Adrenal gland (tissue), 5 donors: ENCODE measurements around the gene CNTN1.

ENCODE experiments used
- POLR2A ChIP-seq, 2 donors: fragments of 450-650 bp; IDR thresholded peaks; one replicate each; pipeline ENCODE4 v1.6.1; 2017; ENCODE audit warnings: antibody characterized with exemption in 2 of 2, mild to moderate bottlenecking in 2 of 2, moderate library complexity in 1 of 2
- TF ChIP-seq, protein P1 (sequence below), 6 experiments: fragments of 450-650 bp in 4 of 6; fragments of 200-600 bp in 2 of 6; sonication (generic) in 1 of 6; IDR thresholded peaks; 1 replicate in 5 of 6; 2 replicates in 1 of 6; pipeline versions ENCODE4 v1.5.1 to v1.8.0; 2016 to 2021; ENCODE audit warnings: antibody characterized with exemption in 6 of 6, mild to moderate bottlenecking in 2 of 6, moderate library complexity in 1 of 6
- donor health status: DM: no; HTN: no; CAD: no.

GRCh38 chr12:41052441-41052840 lies 360.2 kb downstream of the CNTN1 start:
- TF ChIP-seq, protein P1, sequence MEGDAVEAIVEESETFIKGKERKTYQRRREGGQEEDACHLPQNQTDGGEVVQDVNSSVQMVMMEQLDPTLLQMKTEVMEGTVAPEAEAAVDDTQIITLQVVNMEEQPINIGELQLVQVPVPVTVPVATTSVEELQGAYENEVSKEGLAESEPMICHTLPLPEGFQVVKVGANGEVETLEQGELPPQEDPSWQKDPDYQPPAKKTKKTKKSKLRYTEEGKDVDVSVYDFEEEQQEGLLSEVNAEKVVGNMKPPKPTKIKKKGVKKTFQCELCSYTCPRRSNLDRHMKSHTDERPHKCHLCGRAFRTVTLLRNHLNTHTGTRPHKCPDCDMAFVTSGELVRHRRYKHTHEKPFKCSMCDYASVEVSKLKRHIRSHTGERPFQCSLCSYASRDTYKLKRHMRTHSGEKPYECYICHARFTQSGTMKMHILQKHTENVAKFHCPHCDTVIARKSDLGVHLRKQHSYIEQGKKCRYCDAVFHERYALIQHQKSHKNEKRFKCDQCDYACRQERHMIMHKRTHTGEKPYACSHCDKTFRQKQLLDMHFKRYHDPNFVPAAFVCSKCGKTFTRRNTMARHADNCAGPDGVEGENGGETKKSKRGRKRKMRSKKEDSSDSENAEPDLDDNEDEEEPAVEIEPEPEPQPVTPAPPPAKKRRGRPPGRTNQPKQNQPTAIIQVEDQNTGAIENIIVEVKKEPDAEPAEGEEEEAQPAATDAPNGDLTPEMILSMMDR (IDR thresholded peaks at IDR 0.05) = no peak
- TF ChIP-seq POLR2A (IDR thresholded peaks at IDR 0.05) = no peak
